ENCODE results near the gene CCNE1. TPM values are rescaled to one million over a fixed set of nuclear protein-coding genes. Genes with fewer than 3 reads are reported as not detected.

CCNE1 gene
- total RNA-seq, 1 donor from 2014 or later: 3.9 TPM

GRCh38 chr19:29855087-29855486 lies 43.3 kb downstream of the CCNE1 start:
- DNase-seq (ENCODE audit: extremely low spot score, unreplicated experiment): no peak
- no peaks in the 10 kb centered on the region for H3K9me3 Mint-ChIP-seq (ENCODE audit: unreplicated experiment)
- no peaks in the 10 kb centered on the region for H3K4me1 Mint-ChIP-seq (ENCODE audit: unreplicated experiment)
- H3K4me3 Mint-ChIP-seq (ENCODE audit: unreplicated experiment): no peak overlapping the region
- H3K27ac Mint-ChIP-seq (ENCODE audit: unreplicated experiment): no peak overlapping the region
- H3K36me3 Mint-ChIP-seq (ENCODE audit: unreplicated experiment): no peaks in the 10 kb centered on the region
- no peak for TF ChIP-seq CTCF (IDR thresholded peaks at IDR 0.05)
- H3K27me3 Mint-ChIP-seq (ENCODE audit: unreplicated experiment): peaks cover 18% of the 10 kb centered on the region

GRCh38 chr19:29855741-29856500 lies 44.1 kb downstream of the CCNE1 start:
- H3K4me1 Mint-ChIP-seq (ENCODE audit: unreplicated experiment): no peaks in the 10 kb centered on the region
- H3K27me3 Mint-ChIP-seq (ENCODE audit: unreplicated experiment): peaks cover 18% of the 10 kb centered on the region
- H3K4me3 Mint-ChIP-seq (ENCODE audit: unreplicated experiment): no peak overlapping the region
- H3K36me3 Mint-ChIP-seq (ENCODE audit: unreplicated experiment): no peaks in the 10 kb centered on the region
- TF ChIP-seq CTCF (IDR thresholded peaks at IDR 0.05): no peak
- no peak for DNase-seq (ENCODE audit: extremely low spot score, unreplicated experiment)
- no peak overlapping the region for H3K27ac Mint-ChIP-seq (ENCODE audit: unreplicated experiment)
- no peaks in the 10 kb centered on the region for H3K9me3 Mint-ChIP-seq (ENCODE audit: unreplicated experiment)

GRCh38 chr19:29858000-29858596 lies 46.3 kb downstream of the CCNE1 start:
- Mint-ChIP-seq H3K27ac (ENCODE audit: unreplicated experiment) (no peak overlapping the region), H3K4me1 (ENCODE audit: unreplicated experiment) (no peaks in the 10 kb centered on the region), H3K27me3 (ENCODE audit: unreplicated experiment) (peaks cover 7% of the 10 kb centered on the region), H3K4me3 (ENCODE audit: unreplicated experiment) (no peak overlapping the region), H3K36me3 (ENCODE audit: unreplicated experiment) (no peaks in the 10 kb centered on the region), H3K9me3 (ENCODE audit: unreplicated experiment) (no peaks in the 10 kb centered on the region)
- no peak for DNase-seq (ENCODE audit: extremely low spot score, unreplicated experiment)
- peak; percentile 49 for TF ChIP-seq CTCF (IDR thresholded peaks at IDR 0.05)

GRCh38 chr19:29858621-29859020 lies 46.8 kb downstream of the CCNE1 start:
- H3K27ac Mint-ChIP-seq (ENCODE audit: unreplicated experiment): no peak overlapping the region
- TF ChIP-seq CTCF (IDR thresholded peaks at IDR 0.05): no peak

GRCh38 chr19:29860492-29860891 lies 48.7 kb downstream of the CCNE1 start:
- H3K36me3 Mint-ChIP-seq (ENCODE audit: unreplicated experiment): no peaks in the 10 kb centered on the region
- no peak overlapping the region for H3K4me3 Mint-ChIP-seq (ENCODE audit: unreplicated experiment)
- H3K4me1 Mint-ChIP-seq (ENCODE audit: unreplicated experiment): no peaks in the 10 kb centered on the region
- H3K27me3 Mint-ChIP-seq (ENCODE audit: unreplicated experiment): peaks cover 16% of the 10 kb centered on the region
- no peaks in the 10 kb centered on the region for H3K9me3 Mint-ChIP-seq (ENCODE audit: unreplicated experiment)
- no peak for DNase-seq (ENCODE audit: extremely low spot score, unreplicated experiment)
- TF ChIP-seq CTCF (IDR thresholded peaks at IDR 0.05): no peak
- no peak overlapping the region for H3K27ac Mint-ChIP-seq (ENCODE audit: unreplicated experiment)

More at GRCh38 chr19:29858621-29859020, 46.8 kb downstream of the CCNE1 start:
- H3K27me3 Mint-ChIP-seq (ENCODE audit: unreplicated experiment): peaks cover 8% of the 10 kb centered on the region
- DNase-seq (ENCODE audit: extremely low spot score, unreplicated experiment): no peak
- H3K4me3 Mint-ChIP-seq (ENCODE audit: unreplicated experiment): no peak overlapping the region
- H3K4me1 Mint-ChIP-seq (ENCODE audit: unreplicated experiment): no peaks in the 10 kb centered on the region
- no peaks in the 10 kb centered on the region for H3K36me3 Mint-ChIP-seq (ENCODE audit: unreplicated experiment)
- H3K9me3 Mint-ChIP-seq (ENCODE audit: unreplicated experiment): no peaks in the 10 kb centered on the region

All from osteocyte (in vitro differentiated cells).